Activated T-helper 2 cell treated with anti-CD3 and anti-CD28 coated beads, Interferon-gamma antibody, Interleukin-2, Interleukin-4, amounts not matched to agents 10 μg/mL and 5 μg/mL and 100 μg/mL, durations not matched to agents 14 hours and 24 hours and 36 hours (primary cell): ENCODE results near the gene MKI67. TPM values are rescaled to one million over a fixed set of nuclear protein-coding genes. Genes with fewer than 3 reads are reported as not detected.
"Not testable (repeated sequence)": the region's sequence is repeated elsewhere in the genome, so short reads cannot be mapped to it uniquely, and the experiment has no call there.

Experiments used
- DNase-seq: peaks from one replicate; pipeline ENCODE4 v3.0.0; 2021; ENCODE audit warnings: low spot score
- H3K27ac Mint-ChIP-seq: one replicate; pipeline ENCODE4 v1.8.0; 2021; ENCODE audit warnings: mixed read lengths
- H3K27me3 Mint-ChIP-seq: one replicate; pipeline ENCODE4 v1.8.0; 2021; ENCODE audit warnings: low read depth, mixed read lengths
- H3K36me3 Mint-ChIP-seq: one replicate; pipeline ENCODE4 v1.8.0; 2021; ENCODE audit warnings: low read depth, mixed read lengths
- H3K4me1 Mint-ChIP-seq: one replicate; pipeline ENCODE4 v1.8.0; 2021; ENCODE audit warnings: low read depth, mixed read lengths
- H3K4me3 Mint-ChIP-seq: one replicate; pipeline ENCODE4 v1.8.0; 2021; ENCODE audit warnings: low read depth, mild to moderate bottlenecking, moderate library complexity, mixed read lengths
- H3K9me3 Mint-ChIP-seq: one replicate; pipeline ENCODE4 v1.8.0; 2021; ENCODE audit warnings: mixed read lengths
- intact Hi-C: fragments of 100-400 bp; cut with micrococcal nuclease; formaldehyde crosslinking; loops from one replicate; pipeline ENCODE4 v1.15.1; 2023
- total RNA-seq: library from RNA; stranded (reverse); gene quantifications from 2 replicates; pipeline ENCODE4 v1.2.3, GENCODE V29; 2022

The MKI67 gene
- total RNA-seq = 163 and 165 TPM in 2 replicates

- DNase-seq = peak; percentile 89
- Mint-ChIP-seq H3K36me3 (peaks cover 39% of the 10 kb centered on the region), H3K4me3 (peak within 1 kb of the TSS; percentile 97), H3K9me3 (no peaks in the 10 kb centered on the region), H3K27ac (peak within 1 kb of the TSS; percentile 91), H3K27me3 (peaks cover 4% of the 10 kb centered on the region), H3K4me1 (peaks cover 39% of the 10 kb centered on the region)
- intact Hi-C loops = loop anchor here (1.0 to 5.0 kb wide), 5 partner anchors 21 to 134 kb away; no protein-coding TSS in a partner anchor
These were observed at the start of gene MKI67 for GRCh38 chr10:128125944-128126764. Gene MKI67 (minus strand): TSS chr10:128126423. CDS start chr10:128125667, 756 bp downstream.

GRCh38 chr10:128174581-128175559 is 48.6 kb upstream of the MKI67 start:
- no peak for DNase-seq
- Mint-ChIP-seq H3K9me3 (peaks cover 23% of the 10 kb centered on the region), H3K36me3 (peaks cover 4% of the 10 kb centered on the region), H3K27me3 (peaks cover 28% of the 10 kb centered on the region), H3K4me1 (peaks cover 1% of the 10 kb centered on the region), H3K4me3 (no peak overlapping the region), H3K27ac (no peak overlapping the region)
- intact Hi-C loops = no loop called here

- Mint-ChIP-seq H3K4me1 (no peaks in the 10 kb centered on the region), H3K27me3 (peaks cover 32% of the 10 kb centered on the region), H3K27ac (no peak overlapping the region), H3K9me3 (peaks cover 23% of the 10 kb centered on the region), H3K4me3 (no peak overlapping the region), H3K36me3 (peaks cover 4% of the 10 kb centered on the region)
- intact Hi-C loops = no loop called here
- DNase-seq = no peak
These were observed 47.2 kb upstream of the MKI67 start for GRCh38 chr10:128173386-128173785.

- intact Hi-C loops = no loop called here
- Mint-ChIP-seq H3K9me3 (peaks cover 23% of the 10 kb centered on the region), H3K4me3 (no peak overlapping the region), H3K27ac (no peak overlapping the region), H3K36me3 (peaks cover 4% of the 10 kb centered on the region), H3K4me1 (no peaks in the 10 kb centered on the region), H3K27me3 (peaks cover 37% of the 10 kb centered on the region)
- DNase-seq = no peak
These were observed 46.5 kb upstream of the MKI67 start for GRCh38 chr10:128172756-128173155.

GRCh38 chr10:128169811-128170379 is 43.7 kb upstream of the MKI67 start:
- intact Hi-C loops = no loop called here
- H3K4me3 Mint-ChIP-seq = no peak overlapping the region
- H3K27ac Mint-ChIP-seq = no peak overlapping the region
- peaks cover under 1% of the 10 kb centered on the region for H3K4me1 Mint-ChIP-seq
- H3K9me3 Mint-ChIP-seq = peaks cover 18% of the 10 kb centered on the region
- peaks cover 32% of the 10 kb centered on the region for H3K27me3 Mint-ChIP-seq
- DNase-seq = no peak
- peaks cover 4% of the 10 kb centered on the region for H3K36me3 Mint-ChIP-seq

- intact Hi-C loops = no loop called here
- Mint-ChIP-seq H3K27me3 (peaks cover 31% of the 10 kb centered on the region), H3K27ac (no peak overlapping the region), H3K9me3 (peaks cover 4% of the 10 kb centered on the region), H3K4me3 (no peak overlapping the region), H3K4me1 (peaks cover 3% of the 10 kb centered on the region), H3K36me3 (no peaks in the 10 kb centered on the region)
- no peak for DNase-seq
These were observed 41.8 kb upstream of the MKI67 start for GRCh38 chr10:128167926-128168520.

GRCh38 chr10:128167123-128167522 is 40.9 kb upstream of the MKI67 start:
- DNase-seq, H3K36me3 Mint-ChIP-seq, H3K27ac Mint-ChIP-seq, intact Hi-C loops, H3K9me3 Mint-ChIP-seq, H3K4me3 Mint-ChIP-seq, H3K4me1 Mint-ChIP-seq: not testable (repeated sequence)
- peaks cover 29% of the 10 kb centered on the region for H3K27me3 Mint-ChIP-seq

GRCh38 chr10:128166151-128166550 is 39.9 kb upstream of the MKI67 start:
- no peak for DNase-seq
- no peaks in the 10 kb centered on the region for H3K36me3 Mint-ChIP-seq
- intact Hi-C loops = no loop called here
- H3K4me1 Mint-ChIP-seq = peaks cover 13% of the 10 kb centered on the region
- no peak overlapping the region for H3K4me3 Mint-ChIP-seq
- H3K9me3 Mint-ChIP-seq = no peaks in the 10 kb centered on the region
- no peak overlapping the region for H3K27ac Mint-ChIP-seq
- peaks cover 28% of the 10 kb centered on the region for H3K27me3 Mint-ChIP-seq

GRCh38 chr10:128165536-128165935 is 39.3 kb upstream of the MKI67 start:
- no peak for DNase-seq
- intact Hi-C loops = no loop called here
- no peaks in the 10 kb centered on the region for H3K36me3 Mint-ChIP-seq
- peaks cover 17% of the 10 kb centered on the region for H3K4me1 Mint-ChIP-seq
- H3K27ac Mint-ChIP-seq = no peak overlapping the region
- no peak overlapping the region for H3K4me3 Mint-ChIP-seq
- H3K27me3 Mint-ChIP-seq = peaks cover 25% of the 10 kb centered on the region
- no peaks in the 10 kb centered on the region for H3K9me3 Mint-ChIP-seq

GRCh38 chr10:128163701-128164100 is 37.5 kb upstream of the MKI67 start:
- H3K27ac Mint-ChIP-seq = no peak overlapping the region
- H3K36me3 Mint-ChIP-seq = no peaks in the 10 kb centered on the region
- intact Hi-C loops = no loop called here
- peaks cover 27% of the 10 kb centered on the region for H3K4me1 Mint-ChIP-seq
- DNase-seq = no peak
- no peak overlapping the region for H3K4me3 Mint-ChIP-seq
- no peaks in the 10 kb centered on the region for H3K9me3 Mint-ChIP-seq
- H3K27me3 Mint-ChIP-seq = peaks cover 16% of the 10 kb centered on the region

GRCh38 chr10:128161031-128161430 is 34.8 kb upstream of the MKI67 start:
- Mint-ChIP-seq H3K4me1 (peaks cover 27% of the 10 kb centered on the region), H3K27me3 (peaks cover 23% of the 10 kb centered on the region), H3K27ac (no peak overlapping the region), H3K36me3 (no peaks in the 10 kb centered on the region), H3K9me3 (no peaks in the 10 kb centered on the region), H3K4me3 (no peak overlapping the region)
- DNase-seq = no peak
- intact Hi-C loops = no loop called here

- no peak for DNase-seq
- intact Hi-C loops = no loop called here
- Mint-ChIP-seq H3K4me3 (no peak overlapping the region), H3K4me1 (peaks cover 27% of the 10 kb centered on the region), H3K27ac (no peak overlapping the region), H3K9me3 (no peaks in the 10 kb centered on the region), H3K36me3 (no peaks in the 10 kb centered on the region), H3K27me3 (peaks cover 29% of the 10 kb centered on the region)
These were observed 34.1 kb upstream of the MKI67 start for GRCh38 chr10:128160297-128160711.
